Prostate gland (tissue), 2 donors: ENCODE data around the gene KCNAB1.

Experiments used
- POLR2AphosphoS5 ChIP-seq: sonication (generic); formaldehyde crosslinking; IDR thresholded peaks from one replicate; pipeline ENCODE4 v1.6.1; 2017; ENCODE audit warnings: antibody characterized with exemption
- TF ChIP-seq, protein P1 (sequence below), 4 experiments: fragments of 200-600 bp in 2 of 4; fragments of 450-650 bp in 2 of 4; sonication (generic) in 2 of 4; IDR thresholded peaks; 1 replicate in 3 of 4; 2 replicates in 1 of 4; pipeline ENCODE4 v1.5.1; 2016 to 2019; ENCODE audit warnings: antibody characterized with exemption in 4 of 4, mild to moderate bottlenecking in 2 of 4, moderate library complexity in 2 of 4

DNA sequence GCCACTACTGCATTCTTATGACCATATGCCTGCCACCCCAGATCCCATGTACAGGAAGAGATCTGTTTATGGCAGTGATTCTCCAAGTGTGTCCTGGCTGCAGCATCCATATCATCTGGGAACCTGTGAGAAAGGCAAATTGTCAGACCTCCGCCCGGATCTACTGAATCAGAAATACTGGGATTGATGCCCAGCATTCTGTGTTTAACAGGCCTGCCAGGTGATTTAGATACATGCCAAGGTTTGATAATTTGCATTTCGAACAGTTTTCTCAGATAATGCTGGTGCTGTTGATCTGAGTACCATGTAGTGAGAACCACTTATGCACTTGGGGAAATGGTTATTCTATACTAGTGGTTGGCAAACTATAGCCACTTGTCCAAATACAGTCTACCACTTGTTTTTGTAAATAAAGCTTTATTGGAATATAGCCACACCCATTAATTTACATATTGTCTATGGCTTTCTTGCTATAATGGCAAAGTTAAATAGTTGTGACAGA is 269.1 kb downstream of the KCNAB1 start:
- no peak for TF ChIP-seq POLR2AphosphoS5
- TF ChIP-seq, protein P1, sequence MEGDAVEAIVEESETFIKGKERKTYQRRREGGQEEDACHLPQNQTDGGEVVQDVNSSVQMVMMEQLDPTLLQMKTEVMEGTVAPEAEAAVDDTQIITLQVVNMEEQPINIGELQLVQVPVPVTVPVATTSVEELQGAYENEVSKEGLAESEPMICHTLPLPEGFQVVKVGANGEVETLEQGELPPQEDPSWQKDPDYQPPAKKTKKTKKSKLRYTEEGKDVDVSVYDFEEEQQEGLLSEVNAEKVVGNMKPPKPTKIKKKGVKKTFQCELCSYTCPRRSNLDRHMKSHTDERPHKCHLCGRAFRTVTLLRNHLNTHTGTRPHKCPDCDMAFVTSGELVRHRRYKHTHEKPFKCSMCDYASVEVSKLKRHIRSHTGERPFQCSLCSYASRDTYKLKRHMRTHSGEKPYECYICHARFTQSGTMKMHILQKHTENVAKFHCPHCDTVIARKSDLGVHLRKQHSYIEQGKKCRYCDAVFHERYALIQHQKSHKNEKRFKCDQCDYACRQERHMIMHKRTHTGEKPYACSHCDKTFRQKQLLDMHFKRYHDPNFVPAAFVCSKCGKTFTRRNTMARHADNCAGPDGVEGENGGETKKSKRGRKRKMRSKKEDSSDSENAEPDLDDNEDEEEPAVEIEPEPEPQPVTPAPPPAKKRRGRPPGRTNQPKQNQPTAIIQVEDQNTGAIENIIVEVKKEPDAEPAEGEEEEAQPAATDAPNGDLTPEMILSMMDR (IDR thresholded peaks at IDR 0.05) = no peak
